HG02678 (cell line): ENCODE data around the gene PKP1.

Experiments used
- ATAC-seq: cut with Tn5 transposase; IDR thresholded peaks from one replicate; pipeline ENCODE4 v1.9.1; 2021; ENCODE audit warnings: mild to moderate bottlenecking, moderate library complexity; ENCODE audit not compliant: unreplicated experiment

The PKP1 gene

DNA sequence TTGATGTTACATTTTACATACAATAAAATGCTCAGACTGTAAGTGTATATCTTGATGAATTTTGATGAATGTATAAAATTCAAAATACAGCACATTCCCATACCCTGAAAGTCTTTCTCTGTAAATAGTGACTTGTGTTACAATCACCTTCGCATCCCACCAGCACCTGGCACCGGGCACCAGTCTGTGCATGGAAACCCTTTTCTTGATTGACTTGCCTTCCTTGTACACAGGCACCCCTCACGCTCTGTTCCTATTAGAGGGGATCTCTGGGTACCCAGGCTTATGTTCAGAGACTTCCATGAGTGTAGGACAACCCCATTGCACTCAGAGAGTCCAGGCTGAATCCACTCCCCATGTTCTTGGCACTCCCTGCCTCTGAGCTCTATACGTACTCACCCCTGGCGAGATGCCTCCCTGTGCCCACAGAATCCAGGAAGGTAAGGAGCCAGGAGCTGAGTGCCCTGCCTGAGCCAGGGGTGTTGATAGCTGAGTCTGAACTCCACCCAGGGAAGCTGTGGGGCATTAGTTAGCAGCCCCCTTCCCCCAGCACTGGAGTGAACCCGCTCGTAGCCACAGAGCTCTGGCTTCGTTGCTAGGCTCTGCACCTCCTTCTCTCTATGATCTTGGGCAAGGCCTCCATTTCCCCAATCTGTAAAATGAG, 22.5 kb upstream of the PKP1 start:
- no peak for ATAC-seq

DNA sequence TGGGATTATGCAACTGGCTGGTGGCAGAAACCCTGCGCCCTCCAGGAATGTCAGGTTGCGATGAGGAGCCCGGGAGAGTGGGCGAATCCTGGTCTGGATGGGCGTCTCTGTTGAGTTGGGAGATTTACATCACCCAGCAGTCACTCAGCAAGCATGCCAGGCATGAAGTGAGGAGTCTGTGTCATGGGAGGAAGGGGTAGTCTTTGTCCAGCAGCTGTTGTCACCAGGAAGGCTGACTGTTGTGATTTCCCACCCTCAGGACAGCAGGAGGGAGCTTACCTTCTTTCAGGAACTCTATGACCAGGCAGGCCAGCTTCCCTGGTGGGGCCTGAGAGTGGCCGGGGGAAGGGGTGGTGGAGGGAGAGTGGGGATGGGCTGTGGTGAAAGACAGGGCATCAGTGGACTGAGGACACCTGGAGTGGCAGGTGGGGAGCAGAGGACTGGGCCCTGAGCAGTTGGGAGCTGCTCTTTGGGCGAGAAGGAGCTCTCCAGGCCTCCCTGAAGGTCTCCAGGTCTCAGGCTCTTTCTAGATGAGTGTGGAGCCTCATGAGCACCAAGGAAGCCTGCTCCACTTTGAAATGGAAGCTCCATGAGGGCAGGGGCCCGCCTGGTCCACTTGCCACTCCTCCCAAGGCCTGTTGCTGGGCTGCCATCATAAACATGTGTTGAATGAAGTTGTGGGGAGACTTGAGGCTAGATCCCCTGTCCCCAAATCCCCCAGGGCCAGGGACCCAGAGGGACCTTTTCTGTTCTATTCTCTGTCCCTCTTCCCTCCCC, 21.3 kb upstream of the PKP1 start:
- no peak for ATAC-seq

DNA sequence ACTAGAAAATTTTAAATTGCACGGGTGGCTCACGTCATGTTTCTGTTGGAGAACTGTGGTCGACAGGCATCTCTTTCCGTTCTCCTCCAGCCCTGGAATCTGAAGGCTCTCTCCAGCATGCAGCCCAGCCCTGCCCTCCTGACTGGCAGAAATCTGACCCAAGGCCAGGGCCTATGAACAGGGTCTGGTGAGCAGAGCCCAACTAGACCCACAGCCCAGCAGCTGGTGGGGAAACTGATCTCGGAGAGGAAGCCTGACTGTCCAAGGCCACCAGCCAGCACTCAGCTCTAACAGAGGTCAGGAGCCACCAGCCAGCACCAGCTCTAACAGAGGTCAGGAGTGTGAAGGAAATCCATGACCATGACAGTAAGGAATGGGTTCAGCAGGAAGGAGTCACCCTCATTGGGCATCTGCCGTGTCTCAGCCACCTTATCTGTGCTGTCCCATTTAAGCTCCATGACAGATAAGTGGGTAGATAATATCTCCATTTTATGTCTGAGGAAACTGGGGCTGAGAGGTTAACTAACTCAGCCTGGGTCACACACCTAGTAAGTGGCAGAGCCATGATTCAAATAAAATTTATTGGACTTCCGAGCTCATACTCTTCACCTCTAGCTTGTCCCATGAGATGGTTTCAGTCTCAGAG, 20.2 kb upstream of the PKP1 start:
- no peak for ATAC-seq

DNA sequence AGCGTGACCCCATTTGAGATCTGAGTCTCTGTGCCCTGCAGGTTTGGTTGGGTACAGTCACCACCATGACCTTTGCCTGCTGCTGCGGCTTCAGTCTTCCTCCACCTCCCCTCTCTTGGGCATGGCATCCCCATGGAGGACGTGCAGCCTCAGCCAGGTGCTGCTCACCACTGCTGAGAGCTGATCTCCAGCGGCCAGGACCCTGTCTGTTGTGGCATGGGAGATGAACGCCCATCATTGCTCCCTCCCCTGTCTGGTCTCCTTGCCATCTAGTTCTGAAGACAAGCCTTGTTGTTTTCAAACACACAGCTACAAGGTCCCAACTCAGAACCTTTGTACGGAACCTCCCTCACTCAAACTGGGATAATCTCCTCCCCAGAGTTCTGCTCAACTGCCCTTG, 19.2 kb upstream of the PKP1 start:
- ATAC-seq: no peak

DNA sequence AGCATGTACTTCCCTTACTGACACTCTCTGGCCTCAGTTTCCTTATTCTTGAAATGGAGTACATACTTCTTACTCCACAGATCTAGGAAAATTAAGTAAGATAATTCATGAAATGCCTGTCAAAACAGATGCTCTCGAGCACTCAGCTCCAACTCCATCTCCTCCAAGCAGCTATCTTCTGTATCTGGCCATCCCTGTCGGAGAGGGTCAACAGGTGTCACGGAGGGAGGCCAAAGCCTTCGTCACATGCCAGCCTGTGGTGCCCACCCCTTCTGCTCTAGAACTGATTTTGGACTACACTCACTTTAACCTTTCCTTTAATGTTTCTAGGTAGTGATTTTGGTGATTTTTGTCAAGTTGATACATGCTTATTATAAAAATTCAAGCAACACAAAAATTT, 18.8 kb upstream of the PKP1 start:
- no peak for ATAC-seq

DNA sequence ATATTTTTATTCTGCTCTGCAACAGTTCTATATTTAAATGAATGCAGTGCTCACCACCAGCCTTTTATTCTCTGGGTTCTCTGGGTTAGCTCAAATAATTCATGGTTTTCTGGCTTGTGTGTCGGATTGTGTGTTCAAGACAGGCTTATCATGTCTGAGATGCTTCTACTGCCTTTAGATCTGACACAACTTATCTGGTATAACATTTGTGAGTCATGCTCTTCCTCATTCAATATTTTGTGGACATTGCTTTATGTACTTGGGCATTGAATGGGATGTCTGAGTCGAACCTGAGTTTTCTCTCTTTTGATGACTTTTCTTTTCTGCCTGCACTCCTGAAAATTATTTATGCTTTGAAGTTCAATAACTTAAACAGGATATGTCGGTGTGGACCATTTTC, 17.6 kb upstream of the PKP1 start:
- ATAC-seq: no peak

DNA sequence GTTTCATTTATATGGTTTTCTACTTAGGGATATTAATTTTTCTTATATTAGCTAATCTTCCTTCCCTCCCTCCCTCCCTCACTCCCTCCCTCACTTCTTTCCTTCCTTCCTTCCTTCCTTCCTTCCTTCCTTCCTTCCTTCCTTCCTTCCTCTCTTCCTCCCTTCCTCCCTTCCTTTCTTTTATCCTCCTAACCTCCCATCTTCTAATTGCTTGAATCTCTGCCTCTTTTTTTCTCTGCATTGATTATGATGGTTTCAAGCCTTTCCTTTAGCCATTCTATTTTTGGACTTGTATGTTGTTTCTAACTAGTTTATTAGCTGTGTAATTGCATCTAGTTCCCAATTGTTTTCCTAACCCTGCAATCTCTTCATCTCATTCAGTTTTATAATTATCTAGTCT, 17.0 kb upstream of the PKP1 start:
- no peak for ATAC-seq

DNA sequence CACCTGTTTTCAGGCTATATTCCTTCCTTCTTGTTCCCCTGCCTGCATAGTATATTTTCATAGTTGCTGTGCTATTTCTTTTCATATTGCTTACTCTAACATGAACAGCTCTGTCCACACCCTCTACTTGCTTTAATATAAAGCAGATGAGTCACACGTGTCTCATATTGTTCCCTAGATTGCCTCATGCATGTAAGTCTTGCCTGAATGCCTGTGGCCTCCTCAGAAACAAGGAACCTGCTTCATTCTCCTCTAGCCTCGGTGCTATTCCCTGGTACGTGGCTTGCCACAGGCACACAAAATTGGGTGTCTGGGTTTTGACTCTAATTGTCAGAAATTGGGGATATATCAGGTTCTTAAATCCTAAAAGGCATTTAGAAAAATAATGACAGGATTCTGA, 16.5 kb upstream of the PKP1 start:
- no peak for ATAC-seq

DNA sequence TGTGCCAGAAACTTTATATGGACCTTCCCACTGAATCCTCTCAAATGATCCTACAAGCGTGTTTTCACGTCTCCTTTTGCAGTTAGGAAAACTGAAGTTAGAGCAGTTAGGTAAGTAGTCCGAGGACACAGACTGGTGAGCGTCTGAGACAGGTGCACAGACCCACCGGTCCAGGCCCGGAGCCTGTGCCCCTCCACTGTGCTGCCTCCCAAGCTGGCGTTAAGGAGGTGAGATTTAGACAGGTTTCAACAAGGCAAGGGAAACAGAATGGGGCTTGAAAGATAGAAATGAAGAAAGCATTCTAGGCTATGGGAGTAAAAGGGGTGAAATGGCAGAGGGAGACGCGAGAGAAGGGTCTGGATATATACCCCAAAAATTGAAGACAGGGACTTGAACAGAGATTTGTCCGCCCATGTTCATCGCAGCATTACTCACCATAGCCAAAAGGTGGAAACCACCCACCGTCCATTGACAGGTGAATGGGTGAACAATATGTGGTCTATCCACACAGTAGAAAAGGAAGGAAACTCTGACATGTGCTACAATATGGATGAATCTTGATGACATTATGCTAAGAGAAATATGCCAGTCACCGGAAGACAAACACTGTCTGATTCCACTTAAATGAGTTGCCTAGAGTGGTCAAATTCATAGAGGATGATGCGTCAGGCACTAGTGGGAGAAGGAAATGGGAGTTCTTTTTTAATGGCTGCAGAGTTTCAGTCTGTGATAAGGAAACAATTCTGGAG, 15.7 kb upstream of the PKP1 start:
- ATAC-seq: no peak

DNA sequence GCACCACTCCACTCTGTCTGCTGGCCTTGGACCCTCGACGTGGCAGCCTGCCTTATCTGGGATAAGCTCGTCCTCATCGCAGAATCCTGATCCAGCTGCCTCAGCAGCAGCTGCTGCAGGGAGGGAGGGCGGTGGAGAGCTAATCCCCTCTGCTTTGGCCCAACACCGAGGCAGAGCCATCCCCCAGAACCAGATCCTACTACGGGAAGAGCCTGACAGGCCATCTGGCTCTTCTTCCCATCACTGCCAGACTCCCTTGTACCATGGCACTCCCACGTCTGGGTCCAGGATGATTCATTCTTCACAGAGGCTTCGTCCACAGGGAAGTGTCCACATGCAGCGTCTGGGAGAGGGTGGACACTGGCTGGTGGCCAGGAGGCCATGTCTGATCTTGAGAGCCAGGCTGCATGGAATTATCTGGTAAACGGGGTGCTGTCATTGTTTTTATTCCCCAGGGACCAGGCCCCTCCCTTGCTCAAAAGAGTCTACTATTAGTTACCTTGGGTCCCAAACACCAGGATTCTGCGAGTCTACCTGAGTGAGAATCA, 14.6 kb upstream of the PKP1 start:
- ATAC-seq: no peak

DNA sequence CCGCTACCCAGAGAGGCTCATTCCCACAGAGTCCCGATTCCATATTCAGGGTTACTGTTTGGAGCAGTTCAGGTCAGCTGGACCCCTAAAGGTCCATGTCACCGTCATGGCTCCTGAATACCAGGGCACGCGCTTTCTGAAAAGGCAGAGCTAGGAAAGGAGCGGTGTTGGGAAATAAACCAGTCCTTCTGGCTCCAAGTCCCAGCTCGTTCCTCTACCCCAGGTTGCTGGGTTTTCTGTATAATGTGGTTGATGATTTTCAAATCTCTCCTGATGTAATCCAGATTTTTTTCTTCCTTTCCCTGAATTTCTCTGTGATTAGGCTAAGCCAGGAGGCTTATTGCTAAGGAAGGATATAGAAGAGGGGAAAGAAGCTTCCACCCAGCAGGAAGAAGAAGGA, 14.0 kb upstream of the PKP1 start:
- ATAC-seq: no peak

DNA sequence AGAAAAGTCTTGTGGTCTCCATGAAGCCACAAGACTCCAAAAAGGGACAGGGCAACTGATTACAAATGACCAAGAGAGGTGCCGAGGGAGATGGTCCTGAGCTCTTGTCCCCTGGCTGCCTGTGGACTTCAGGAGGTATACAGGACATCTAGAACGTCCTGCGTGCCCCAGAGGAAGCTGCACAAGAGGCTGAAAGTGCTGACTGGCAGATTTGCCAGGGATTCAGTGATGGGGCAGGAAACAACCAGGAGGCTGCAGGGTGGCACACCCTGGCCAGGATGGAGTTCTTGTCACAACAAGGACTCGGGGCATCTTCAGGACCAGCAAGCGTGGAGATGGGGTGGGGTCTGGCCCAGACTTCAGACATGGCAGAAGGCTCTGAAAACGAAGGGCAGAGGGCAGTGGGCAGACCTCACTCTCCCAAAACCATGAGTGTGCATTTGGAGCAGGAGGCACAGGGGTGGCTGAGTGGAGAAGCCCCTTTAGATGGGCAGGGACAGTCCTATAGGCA, 13.4 kb upstream of the PKP1 start:
- no peak for ATAC-seq

DNA sequence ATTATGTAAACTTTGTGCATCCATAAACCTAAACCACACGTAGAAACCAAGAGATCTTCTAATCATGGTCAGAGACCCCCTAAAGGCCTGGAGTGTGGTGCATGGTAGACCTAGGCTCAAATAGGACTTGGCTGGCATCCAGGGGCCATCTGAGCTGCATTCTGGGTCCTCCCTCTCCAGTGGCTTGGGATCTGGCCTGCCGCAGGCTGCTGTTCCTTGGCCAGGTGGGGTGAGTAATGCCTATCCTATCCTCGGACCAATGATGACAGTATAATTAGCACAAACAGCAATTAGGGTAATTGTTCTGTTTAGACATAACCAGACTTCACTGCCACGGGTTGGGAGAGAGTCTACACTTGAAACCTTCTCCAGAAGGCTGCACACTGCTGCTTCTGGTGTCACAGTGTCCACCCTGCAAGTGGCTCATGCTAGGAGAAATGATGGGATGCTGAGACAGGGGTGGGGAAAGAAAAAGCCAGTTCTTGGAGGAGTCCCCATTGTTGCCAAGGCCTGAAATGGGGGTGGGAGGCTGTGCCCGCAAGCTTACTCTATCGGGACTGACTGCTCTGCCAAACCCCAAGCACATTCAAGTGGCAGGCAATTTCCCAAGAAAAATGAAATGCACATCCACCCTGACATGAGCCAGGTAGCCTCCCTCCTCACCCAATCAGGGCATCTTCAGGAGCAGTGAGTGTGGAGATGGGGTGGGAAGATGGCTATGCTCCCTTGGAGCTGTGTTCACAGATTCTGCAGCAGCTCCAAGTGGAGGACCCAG, 12.5 kb upstream of the PKP1 start:
- no peak for ATAC-seq

DNA sequence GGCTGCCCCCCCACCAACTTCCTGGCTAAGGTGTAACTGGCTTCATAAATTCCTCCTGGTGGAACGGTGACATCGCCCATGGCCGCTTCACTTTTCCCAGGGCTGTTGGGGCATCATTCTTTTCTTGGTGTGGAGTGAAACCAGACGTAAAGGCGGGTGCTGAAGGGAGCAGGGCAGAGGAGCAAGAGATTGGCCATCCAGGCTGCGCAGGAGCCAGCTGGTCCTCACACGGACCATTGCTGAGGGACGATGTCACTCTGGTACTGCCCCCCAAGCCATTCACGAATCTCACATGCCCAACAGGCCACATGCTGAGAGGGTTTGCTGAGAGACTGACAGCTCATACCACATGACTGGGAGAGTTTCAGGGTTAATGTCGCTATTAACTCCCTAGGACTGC, 10.5 kb upstream of the PKP1 start:
- no peak for ATAC-seq

DNA sequence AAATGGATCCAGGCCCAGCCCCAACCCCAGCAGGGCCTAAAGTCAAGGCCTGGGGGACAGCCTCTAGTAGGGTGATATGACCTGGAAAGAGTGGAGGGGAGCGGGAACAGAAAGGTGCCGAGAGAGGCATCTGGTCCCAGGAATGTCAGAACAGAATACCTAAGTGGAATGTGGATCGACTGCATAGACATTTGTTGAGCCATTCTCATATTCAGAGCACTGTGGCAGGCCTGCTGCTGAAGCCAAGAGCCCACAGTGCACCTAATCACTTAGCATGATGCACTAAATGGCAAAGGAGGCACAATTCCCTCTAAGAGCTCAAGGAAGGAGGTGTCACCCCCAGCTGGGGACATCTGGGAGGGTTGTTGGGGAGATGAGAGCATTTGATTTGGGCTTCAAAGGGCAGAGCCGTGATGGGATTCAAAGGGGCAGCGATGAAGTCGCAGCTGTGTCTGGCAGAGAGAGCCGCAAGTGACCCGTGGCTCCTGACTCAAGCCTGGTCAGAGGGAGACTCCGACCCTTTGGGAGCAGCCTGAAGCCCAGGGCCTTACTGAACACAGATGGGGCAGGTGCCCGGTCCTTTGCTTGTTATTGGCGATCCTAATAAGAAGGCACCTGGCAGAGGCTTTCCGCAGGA, 8.6 kb upstream of the PKP1 start:
- no peak for ATAC-seq

DNA sequence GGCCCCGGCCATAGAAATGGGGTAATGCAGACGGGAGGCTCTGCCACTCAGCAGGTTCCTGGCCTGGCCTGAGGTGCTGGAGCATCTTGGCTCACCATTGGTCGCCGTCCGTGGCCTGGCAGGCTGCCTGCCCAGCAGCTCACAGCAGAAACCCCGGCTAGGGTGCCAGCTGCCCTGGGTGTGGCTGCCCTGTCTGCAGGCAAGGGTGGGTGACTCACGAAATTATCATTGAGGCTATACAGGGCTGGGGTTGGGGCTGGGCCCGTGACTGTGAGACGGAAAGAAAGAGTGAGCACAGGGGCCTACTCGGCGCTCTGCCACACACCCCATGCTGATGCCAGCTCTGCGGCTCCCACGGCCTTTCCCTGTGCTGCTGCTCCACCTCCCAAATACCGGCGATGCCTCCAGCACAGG, 8.0 kb upstream of the PKP1 start:
- ATAC-seq: no peak

DNA sequence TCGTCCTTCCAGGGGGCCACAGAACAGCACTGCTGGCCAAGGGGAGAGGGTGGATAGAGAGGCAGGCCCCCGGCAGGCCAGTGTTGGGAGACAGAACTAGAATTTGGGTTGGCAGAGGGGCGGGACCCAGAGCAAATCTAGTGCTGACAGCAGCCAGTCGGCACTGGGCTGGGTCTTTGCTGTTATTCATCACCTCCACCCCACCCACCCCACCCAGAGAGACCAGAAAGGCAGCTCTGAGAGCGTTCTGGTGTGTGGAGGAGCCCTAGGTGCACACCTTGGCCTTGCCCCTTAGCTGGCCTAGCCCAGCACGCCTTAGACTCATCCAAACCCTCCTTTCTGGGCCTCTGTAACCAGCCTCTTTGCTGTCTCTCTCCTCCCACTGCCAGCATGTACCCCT, 6.4 kb upstream of the PKP1 start:
- no peak for ATAC-seq

DNA sequence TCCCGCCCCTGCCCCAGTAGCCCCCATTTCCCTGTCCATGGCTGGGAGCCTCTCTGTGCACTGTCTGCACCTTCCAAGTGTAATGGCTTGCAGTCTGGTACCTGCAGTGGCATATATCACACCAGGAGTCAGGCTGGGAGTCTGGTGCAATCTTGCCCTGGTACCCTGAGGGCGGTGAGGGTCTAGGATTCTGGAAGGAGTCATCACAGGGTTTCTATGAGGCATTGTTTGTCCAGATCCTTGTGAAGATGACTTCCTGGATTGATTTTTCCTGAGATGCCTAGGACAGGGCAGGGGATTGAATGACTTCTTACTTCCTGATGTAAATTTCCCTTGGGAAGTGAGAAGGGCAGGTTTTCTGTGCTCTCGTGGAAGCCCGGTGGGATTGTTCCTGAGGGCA, 5.9 kb upstream of the PKP1 start:
- no peak for ATAC-seq

DNA sequence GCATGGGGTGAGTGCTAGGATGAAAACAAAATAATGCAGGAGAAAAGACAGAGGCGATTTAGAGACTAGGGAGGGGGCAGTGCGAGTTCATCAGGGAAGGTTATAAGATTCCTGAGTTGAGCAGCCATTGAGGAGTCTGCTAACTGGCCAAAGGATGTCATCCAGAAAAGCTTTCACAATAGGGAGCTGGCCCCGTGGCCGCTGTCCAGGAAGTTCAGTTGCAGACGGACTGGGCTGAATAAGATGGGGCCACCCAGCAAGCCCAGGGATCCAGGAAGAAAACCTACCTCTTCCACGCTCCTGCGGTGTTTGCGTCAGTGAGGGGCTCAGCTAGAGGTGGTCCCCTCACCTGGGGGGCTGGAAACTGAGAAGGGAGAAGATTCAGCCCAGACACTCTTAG, 4.0 kb upstream of the PKP1 start:
- no peak for ATAC-seq

DNA sequence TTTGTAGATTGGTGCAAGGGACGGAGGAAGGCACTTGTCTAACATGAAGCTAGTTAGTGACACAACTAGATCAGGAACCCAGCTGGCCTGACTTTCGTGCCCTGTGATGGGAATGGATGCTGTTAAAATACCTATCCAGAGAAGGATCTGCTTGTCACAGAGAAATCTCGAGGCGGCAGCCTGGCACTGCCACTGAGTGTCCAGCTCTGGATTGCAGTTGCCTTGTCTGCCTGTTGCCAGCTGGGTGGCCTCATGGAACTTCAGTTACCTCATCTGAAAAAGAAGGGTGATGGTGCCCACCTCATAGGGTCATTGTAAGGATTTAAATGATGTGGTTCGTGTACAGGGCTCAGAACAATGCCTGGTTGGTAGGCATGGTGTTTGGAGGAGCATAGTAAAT, 2.4 kb upstream of the PKP1 start:
- no peak for ATAC-seq
